ENCODE data around the gene PACRG. TPM values are rescaled to one million over a fixed set of nuclear protein-coding genes. Genes with fewer than 3 reads are reported as not detected.

Gene PACRG
- total RNA-seq, 4 donors from 2014 or later, result 0.29 to 1.6 (median 0.61) TPM

DNA sequence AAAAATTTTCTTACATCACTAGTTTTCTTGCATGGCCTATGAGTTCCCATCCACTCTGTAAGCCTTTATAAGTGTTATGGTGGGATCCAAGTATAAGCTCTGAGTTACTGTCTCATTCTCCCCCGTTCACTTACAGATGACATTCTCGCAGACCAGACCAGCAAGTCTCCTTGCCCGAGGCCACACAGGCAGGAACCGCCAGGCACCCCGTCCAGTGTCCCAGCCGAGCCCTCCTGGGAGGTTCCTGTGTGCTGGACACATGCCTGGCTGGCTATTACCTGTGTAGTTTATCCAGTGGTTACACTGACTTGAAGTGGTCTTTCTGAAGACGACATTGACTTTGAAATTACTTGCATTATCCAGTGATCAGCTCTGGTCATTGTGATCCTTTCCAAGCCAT lies 451.9 kb downstream of the PACRG start:
- no peak for DNase-seq
- in situ Hi-C loops (cut with MboI; ENCODE audit: low sequenced_read_pairs in 4 of 4), result loop anchor here (5.0 to 25.0 kb wide), 7 partner anchors 225 to 935 kb away; no protein-coding TSS in a partner anchor
- Histone ChIP-seq H3K4me1 (peaks cover 17 to 31% of the 10 kb centered on the region in 2 donors), H3K27me3 (no peaks in the 10 kb centered on the region), H3K36me3 (no peaks in the 10 kb centered on the region), H3K9me3 (no peaks in the 10 kb centered on the region), H3K27ac (no peak overlapping the region), H3K4me3 (no peak overlapping the region)
- intact Hi-C loops (cut with DNase I; ENCODE audit: low total_unique reads), result loop anchor here (2.0 to 10.0 kb wide), 6 partner anchors 105 to 1747 kb away; no protein-coding TSS in a partner anchor
- no peak for TF ChIP-seq POLR2A (IDR thresholded peaks at IDR 0.05)
- TF ChIP-seq, protein P1, sequence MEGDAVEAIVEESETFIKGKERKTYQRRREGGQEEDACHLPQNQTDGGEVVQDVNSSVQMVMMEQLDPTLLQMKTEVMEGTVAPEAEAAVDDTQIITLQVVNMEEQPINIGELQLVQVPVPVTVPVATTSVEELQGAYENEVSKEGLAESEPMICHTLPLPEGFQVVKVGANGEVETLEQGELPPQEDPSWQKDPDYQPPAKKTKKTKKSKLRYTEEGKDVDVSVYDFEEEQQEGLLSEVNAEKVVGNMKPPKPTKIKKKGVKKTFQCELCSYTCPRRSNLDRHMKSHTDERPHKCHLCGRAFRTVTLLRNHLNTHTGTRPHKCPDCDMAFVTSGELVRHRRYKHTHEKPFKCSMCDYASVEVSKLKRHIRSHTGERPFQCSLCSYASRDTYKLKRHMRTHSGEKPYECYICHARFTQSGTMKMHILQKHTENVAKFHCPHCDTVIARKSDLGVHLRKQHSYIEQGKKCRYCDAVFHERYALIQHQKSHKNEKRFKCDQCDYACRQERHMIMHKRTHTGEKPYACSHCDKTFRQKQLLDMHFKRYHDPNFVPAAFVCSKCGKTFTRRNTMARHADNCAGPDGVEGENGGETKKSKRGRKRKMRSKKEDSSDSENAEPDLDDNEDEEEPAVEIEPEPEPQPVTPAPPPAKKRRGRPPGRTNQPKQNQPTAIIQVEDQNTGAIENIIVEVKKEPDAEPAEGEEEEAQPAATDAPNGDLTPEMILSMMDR (IDR thresholded peaks at IDR 0.05 in 4 of 5, conservative IDR thresholded peaks at IDR 0.05 in 1 of 5), result no peak
- no peak for ATAC-seq

- intact Hi-C loops (cut with DNase I; ENCODE audit: low total_unique reads), result loop anchor here (1.0 to 10.0 kb wide), 6 partner anchors 104 to 928 kb away; no protein-coding TSS in a partner anchor
- DNase-seq (peak; percentile 64 to 87), ATAC-seq (peak; percentile 89 to 96)
- H3K4me1 ChIP-seq, result peaks cover 17 to 31% of the 10 kb centered on the region in 2 donors
- in situ Hi-C loops (cut with MboI; ENCODE audit: low sequenced_read_pairs in 4 of 4), result loop anchor here (5.0 to 25.0 kb wide), 7 partner anchors 224 to 934 kb away; no protein-coding TSS in a partner anchor
- no peaks in the 10 kb centered on the region for H3K36me3 ChIP-seq
- no peaks in the 10 kb centered on the region for H3K9me3 ChIP-seq
- peak overlapping the region; percentile 50 to 69 (median 63) for H3K27ac ChIP-seq
- peak overlapping the region; percentile 17 to 54 (median 42) for H3K4me3 ChIP-seq
- TF ChIP-seq, protein P1 (IDR thresholded peaks at IDR 0.05 in 4 of 5, conservative IDR thresholded peaks at IDR 0.05 in 1 of 5), result peak; percentile 81 to 97 (median 87)
- TF ChIP-seq POLR2A (IDR thresholded peaks at IDR 0.05), result no peak
- no peaks in the 10 kb centered on the region for H3K27me3 ChIP-seq
Measured at GRCh38 chr6:163180874-163181541, 453.2 kb downstream of the PACRG start.

- Histone ChIP-seq H3K9me3 (no peaks in the 10 kb centered on the region), H3K27me3 (no peaks in the 10 kb centered on the region), H3K27ac (peak overlapping the region; percentile 50 to 69 (median 63)), H3K36me3 (no peaks in the 10 kb centered on the region), H3K4me3 (peak overlapping the region; percentile 17 to 54 (median 42)), H3K4me1 (peaks cover 10 to 25% of the 10 kb centered on the region in 2 donors)
- in situ Hi-C loops (cut with MboI; ENCODE audit: low sequenced_read_pairs in 4 of 4), result loop anchor here (5.0 to 25.0 kb wide), 7 partner anchors 223 to 933 kb away; no protein-coding TSS in a partner anchor
- ATAC-seq, result peak; percentile 11 to 42
- intact Hi-C loops (cut with DNase I; ENCODE audit: low total_unique reads), result loop anchor here (1.0 to 10.0 kb wide), 7 partner anchors 103 to 928 kb away; no protein-coding TSS in a partner anchor
- DNase-seq, result no peak
- no peak for TF ChIP-seq POLR2A (IDR thresholded peaks at IDR 0.05)
- TF ChIP-seq, protein P1 (IDR thresholded peaks at IDR 0.05 in 4 of 5, conservative IDR thresholded peaks at IDR 0.05 in 1 of 5), result no peak
Measured at GRCh38 chr6:163181666-163182180, 453.9 kb downstream of the PACRG start.

- peaks cover 10 to 23% of the 10 kb centered on the region in 2 donors for H3K4me1 ChIP-seq
- H3K27me3 ChIP-seq, result no peaks in the 10 kb centered on the region
- TF ChIP-seq, protein P1 (IDR thresholded peaks at IDR 0.05 in 4 of 5, conservative IDR thresholded peaks at IDR 0.05 in 1 of 5), result no peak
- no peak for TF ChIP-seq POLR2A (IDR thresholded peaks at IDR 0.05)
- peak overlapping the region; percentile 37 to 66 (median 55) for H3K27ac ChIP-seq
- ATAC-seq, result no peak
- DNase-seq, result no peak
- no peak overlapping the region for H3K4me3 ChIP-seq
- H3K9me3 ChIP-seq, result no peaks in the 10 kb centered on the region
- H3K36me3 ChIP-seq, result no peaks in the 10 kb centered on the region
- intact Hi-C loops (cut with DNase I; ENCODE audit: low total_unique reads) (loop anchor here (2.0 to 10.0 kb wide), 6 partner anchors 102 to 775 kb away; no protein-coding TSS in a partner anchor), in situ Hi-C loops (cut with MboI; ENCODE audit: low sequenced_read_pairs in 4 of 4) (loop anchor here (5.0 to 25.0 kb wide), 7 partner anchors 222 to 932 kb away; no protein-coding TSS in a partner anchor)
Measured at GRCh38 chr6:163182696-163183095, 454.9 kb downstream of the PACRG start.

Data from gastrocnemius medialis (tissue), 4 donors.